Measurements from ENCODE around the gene MYEF2.

Gene MYEF2

GRCh38 chr15:48143856-48144255 is 34.2 kb downstream of the MYEF2 start:
- DNase-seq, result no peak

DNA sequence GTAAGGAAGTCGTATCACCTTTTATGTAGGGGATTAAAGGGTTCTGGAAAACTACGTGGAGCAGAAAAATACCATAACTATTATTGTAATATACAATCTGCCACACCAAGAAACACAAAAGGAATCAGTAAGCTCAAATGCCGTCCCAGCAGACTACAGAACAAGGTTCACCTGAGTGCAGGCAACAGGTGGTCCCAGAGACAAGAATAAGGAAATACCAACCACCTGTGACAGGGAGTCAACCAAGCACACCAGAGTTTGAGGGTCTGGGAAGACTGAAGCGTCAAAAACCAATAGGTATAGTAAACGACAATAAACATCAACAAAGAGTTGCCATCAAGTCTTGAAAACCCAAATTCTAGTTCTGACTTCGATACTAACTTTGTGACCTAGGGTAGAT is 45.2 kb downstream of the MYEF2 start:
- DNase-seq, result no peak

DNA sequence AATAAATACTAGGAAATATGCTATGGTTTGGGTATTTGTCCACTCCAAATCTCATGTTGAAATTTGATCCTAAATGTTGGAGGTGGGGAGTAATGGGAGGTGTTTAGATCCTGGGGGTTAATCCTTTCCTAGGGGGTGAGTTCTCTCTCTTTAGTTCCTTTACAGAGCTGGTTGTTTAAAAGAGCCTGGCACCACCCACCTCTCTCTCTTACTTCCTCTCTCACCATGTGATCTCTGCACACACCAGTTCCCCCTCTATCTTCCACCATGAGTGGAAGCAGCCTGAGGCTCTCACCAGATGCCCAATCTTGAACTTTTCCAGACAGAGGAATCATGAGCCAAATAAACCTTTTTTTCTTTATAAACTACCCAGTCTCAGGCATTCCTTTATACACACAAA is 46.8 kb downstream of the MYEF2 start:
- no peak for DNase-seq

GRCh38 chr15:48126667-48127355 is 51.3 kb downstream of the MYEF2 start:
- DNase-seq, result no peak

DNA sequence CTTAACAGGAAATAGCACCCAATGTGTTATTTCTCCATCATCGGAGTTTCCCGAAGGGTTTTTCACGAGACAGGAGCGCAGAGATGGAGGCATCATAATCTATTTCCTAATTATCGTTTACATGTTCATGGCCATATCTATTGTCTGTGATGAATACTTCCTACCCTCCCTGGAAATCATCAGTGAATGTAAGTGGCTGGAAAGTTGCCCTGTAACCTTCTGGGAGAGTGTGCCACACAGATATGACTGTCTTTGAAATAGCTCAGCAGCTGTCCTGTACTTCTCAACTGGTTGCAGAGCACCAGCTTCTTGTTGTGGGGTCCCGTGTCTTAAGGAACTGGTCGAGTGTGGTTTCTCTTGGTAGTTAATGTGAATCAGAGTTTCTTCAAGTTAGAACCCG is 56.2 kb downstream of the MYEF2 start:
- no peak for DNase-seq

DNA sequence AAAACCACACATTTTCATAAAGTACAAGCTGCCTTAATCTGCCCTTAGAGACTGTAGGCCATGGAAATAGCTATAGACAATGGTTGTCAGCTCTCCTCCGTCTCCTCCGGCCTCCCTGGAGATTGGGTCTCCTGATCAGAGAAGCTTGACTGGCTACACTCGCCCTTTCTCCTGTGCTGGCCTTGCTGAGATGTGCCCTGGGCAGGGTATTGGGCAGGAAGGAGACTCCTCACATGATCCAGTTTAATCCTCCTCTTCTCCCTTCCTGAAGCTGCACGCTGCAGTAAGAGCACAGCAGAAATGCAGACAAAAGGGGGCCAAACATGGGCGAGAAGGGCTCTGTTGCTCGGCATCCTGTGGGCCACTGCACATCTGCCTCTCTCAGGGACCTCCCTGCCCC is 57.4 kb downstream of the MYEF2 start, which contains the start of gene SLC24A5:
SLC24A5 (plus strand) TSS at position 246 of the 400 bp plus-strand sequence; CDS start at position 301, 55 bp downstream.
- DNase-seq, result no peak

DNA sequence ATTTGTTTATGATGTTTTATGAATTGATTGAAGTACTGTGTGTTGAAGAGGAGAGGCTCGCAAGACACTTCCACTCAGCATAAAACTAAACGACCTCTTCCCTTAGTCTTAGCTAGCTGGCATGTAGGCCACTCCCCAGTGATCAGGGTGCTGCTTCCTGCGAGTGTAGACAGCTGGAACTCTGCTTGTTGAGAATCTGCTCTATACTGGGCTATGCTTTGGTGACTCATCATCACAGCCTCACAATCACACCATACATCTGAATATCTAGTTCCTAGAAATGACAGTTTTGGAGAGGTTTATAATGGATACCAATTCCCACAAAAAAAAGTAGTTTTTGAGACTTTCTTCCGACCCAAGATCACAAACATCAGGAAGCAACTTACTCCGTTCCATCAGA is 58.8 kb downstream of the MYEF2 start:
- DNase-seq, result no peak

- no peak for DNase-seq
Observed at GRCh38 chr15:48112242-48112641, 65.9 kb downstream of the MYEF2 start.

DNA sequence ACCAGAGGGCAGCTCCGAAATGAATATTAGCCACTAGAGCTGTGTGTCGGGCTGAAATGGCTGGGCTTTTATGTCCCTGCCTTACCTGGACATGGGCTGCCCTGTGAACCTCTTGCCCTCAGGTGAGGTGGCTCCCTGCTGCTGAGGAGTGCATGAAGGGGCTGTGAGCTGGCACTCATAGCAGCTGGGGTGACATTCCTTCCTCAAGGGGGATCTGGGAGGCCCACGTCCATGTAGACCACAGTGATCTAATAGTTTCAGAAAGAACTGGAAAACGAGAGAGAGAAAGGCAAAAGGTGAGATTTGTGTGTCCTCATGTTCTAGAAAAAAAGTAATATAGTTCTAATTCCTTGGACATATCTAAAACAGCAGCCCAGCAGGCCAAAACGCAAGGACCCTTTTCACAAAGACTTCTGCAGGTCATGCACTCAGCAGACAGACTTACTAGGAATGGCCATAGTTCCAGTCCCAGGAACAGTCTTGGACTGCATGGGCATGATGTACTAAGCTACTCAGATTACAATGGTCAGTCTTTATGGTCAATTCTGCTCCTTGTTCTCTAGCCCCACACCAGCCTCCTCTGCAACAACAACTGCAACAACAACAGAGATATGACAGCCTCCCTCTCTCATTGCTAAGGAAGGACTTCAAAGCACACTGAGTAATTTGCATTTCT is 68.1 kb downstream of the MYEF2 start:
- DNase-seq, result no peak

- DNase-seq, result no peak
Observed at GRCh38 chr15:48109212-48109611, 68.9 kb downstream of the MYEF2 start.

GRCh38 chr15:48105936-48106335 is 72.2 kb downstream of the MYEF2 start:
- no peak for DNase-seq

GRCh38 chr15:48103647-48104046 is 74.4 kb downstream of the MYEF2 start:
- no peak for DNase-seq

DNA sequence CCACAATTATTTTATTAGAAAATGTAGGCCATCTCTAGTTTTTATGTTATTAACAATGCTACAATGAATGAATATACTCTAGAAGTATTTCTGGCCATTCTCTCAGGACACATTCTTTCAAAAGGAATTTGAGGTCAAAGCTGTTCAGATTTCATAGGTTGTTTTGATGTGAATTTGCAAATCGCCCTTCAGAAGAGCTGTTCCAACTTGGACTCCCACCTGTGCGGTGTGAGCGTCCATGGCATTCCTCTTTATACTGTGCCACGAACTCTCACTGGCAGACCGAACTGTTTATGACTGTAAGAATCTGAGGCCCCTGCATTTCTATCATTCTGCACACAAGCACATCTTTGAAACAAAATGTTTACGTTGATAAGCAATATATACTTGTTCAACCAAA is 75.9 kb downstream of the MYEF2 start:
- no peak for DNase-seq

DNA sequence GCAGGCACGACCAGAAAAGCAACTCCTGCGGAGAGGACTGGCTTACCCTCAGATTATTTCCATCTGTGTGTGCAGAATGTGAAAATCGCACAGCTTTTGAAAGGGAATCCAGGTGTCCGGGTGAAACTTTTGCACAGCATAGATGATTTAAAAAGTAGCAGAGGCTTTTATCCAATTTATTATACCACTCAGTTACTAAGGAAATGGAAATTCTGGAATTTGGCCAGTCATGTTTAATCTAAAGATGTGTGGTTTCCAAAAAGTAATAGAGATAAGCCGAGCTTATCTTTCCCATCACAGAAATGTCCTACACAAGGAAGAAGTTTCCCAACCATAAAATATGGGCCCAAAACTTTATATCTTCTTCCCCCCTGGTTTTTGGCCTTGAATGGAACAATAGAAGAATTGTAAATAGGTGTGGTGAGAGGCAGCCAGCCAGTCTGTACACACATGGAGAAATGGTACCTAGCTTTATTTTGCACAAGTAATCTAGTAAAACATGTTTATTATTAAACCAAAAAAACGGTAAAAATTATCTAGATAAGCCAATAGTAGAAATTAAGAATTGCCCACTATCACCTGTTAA is 76.6 kb downstream of the MYEF2 start:
- DNase-seq, result no peak

- DNase-seq, result no peak
Observed at GRCh38 chr15:48097264-48097663, 80.8 kb downstream of the MYEF2 start.

DNA sequence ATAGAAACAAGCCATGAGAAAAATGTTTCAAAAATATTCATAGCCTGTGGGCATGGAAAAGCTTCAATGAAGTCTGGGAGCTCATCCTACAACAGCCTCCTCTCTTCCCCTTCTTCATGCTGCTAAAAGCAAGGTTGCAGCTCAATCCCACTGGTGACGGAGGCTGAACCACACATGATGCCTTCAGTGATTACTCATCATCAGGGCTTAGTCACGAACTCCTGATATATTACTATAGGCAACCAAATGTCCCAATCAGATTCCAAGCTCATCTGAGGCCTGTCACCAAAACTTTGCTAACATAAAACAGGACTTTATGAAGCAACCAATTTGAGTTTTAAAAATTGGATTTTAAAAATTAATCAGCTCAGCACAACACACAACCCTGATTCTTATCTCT is 81.3 kb downstream of the MYEF2 start:
- no peak for DNase-seq

GRCh38 chr15:48096355-48096786 is 81.7 kb downstream of the MYEF2 start:
- no peak for DNase-seq

GRCh38 chr15:48091522-48091921 is 86.6 kb downstream of the MYEF2 start:
- no peak for DNase-seq

GRCh38 chr15:48090666-48091065 is 87.4 kb downstream of the MYEF2 start:
- no peak for DNase-seq

DNA sequence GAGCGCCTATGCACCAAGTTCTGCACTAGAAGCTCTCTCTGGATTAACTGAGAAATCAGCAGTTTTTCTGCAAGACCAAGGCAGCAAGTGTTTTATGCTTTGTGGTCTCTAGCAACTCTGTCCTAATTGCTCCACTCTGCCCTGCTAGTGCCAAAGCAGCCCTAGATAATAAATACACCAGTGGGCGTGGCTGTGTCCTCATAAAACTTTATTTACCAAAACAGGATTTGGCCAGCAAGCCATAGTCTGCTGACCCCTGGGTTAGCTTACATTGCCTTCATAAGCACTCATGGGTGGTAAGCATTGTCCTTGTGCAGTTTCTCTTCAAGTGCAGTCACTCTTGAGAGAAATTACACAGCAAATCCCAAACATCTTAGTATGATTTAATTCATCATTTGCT is 88.0 kb downstream of the MYEF2 start:
- DNase-seq, result no peak

GRCh38 chr15:48089702-48090101 is 88.4 kb downstream of the MYEF2 start:
- DNase-seq, result no peak

- DNase-seq, result no peak
Observed at GRCh38 chr15:48087844-48088243, 90.3 kb downstream of the MYEF2 start.

DNA sequence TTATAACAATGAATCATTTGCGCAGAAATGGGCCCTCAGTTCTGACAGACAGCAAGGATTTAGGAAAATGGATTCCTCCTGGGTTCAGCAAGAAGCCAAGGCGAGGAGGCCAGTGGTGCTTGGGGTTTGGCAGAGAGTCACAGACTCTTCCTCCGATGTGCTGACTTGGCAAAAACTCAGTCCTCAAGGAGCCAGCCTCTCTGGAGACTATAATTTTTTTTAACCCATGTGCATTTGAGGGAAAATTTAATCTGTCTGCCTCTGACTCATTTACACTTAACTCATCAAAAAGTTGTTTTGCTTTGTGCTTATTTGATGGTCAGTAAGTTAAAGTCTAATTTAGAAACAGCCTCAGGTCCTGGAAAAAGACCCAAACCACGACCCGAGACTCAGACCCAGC is 91.5 kb downstream of the MYEF2 start:
- DNase-seq, result no peak

DNA sequence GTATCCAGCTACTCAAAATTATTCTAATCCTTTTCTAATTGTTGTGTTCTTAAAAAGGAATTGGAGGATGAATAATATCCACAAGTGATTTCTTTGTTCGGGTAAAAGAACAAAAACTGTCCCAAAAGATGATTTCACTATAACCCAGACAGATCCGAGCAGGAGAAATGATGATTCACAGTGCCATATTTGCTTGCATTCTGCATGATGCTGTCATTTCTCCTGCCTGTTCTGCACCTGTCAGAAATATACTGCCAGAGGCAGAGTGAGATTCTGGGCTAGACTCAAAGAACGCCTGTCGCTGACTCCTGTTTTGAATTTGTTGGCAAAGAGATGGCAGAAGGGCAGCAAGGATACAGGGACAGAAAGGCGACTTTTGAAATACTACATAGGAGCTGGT is 92.0 kb downstream of the MYEF2 start:
- DNase-seq, result no peak

Data from T-helper 9 cell (primary cell).